SU-DHL-6 (cell line): ENCODE data around the gene DIS3L2.

Experiments used
- EZH2phosphoT487 ChIP-seq: fragments of 200-600 bp; sonication (generic), shearing (Covaris generic); conservative IDR thresholded peaks from 2 replicates; pipeline ENCODE4 v1.6.1; 2018; ENCODE audit warnings: mild to moderate bottlenecking, antibody characterized with exemption, low read length, moderate library complexity, mixed read lengths
- TF ChIP-seq, protein P1 (sequence below): fragments of 200-600 bp; sonication (generic); IDR thresholded peaks from one replicate; pipeline ENCODE4 v1.5.1; 2017; ENCODE audit warnings: antibody characterized with exemption, mild to moderate bottlenecking, low read length, moderate library complexity; ENCODE audit not compliant: insufficient read depth, poor library complexity, severe bottlenecking

DNA sequence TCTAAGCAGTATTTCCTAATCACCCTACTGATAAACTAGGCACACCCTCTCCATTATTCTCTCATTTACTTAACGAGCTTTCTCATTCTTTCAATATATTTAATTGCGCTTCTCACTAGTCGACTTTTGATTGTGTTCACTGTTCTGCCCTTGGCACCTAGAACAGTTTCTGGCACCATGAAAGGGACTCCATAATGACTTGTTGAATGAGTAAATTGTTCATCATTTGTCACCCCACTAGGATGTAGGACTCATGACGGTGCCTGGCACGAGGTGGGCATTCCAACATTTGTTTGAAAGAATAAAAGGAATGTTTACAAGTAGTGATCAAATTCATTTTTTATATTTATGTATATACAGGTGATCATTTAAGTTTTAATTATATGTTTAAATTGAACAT lies 123.7 kb downstream of the DIS3L2 start:
- TF ChIP-seq, protein P1, sequence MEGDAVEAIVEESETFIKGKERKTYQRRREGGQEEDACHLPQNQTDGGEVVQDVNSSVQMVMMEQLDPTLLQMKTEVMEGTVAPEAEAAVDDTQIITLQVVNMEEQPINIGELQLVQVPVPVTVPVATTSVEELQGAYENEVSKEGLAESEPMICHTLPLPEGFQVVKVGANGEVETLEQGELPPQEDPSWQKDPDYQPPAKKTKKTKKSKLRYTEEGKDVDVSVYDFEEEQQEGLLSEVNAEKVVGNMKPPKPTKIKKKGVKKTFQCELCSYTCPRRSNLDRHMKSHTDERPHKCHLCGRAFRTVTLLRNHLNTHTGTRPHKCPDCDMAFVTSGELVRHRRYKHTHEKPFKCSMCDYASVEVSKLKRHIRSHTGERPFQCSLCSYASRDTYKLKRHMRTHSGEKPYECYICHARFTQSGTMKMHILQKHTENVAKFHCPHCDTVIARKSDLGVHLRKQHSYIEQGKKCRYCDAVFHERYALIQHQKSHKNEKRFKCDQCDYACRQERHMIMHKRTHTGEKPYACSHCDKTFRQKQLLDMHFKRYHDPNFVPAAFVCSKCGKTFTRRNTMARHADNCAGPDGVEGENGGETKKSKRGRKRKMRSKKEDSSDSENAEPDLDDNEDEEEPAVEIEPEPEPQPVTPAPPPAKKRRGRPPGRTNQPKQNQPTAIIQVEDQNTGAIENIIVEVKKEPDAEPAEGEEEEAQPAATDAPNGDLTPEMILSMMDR: no peak
- no peak for TF ChIP-seq EZH2phosphoT487
